Heart right ventricle (tissue), 16 donors: ENCODE data around the gene IL36B. TPM values are rescaled to one million over a fixed set of nuclear protein-coding genes. Genes with fewer than 3 reads are reported as not detected.

ENCODE experiments used
- ATAC-seq, 8 donors: fragments of 200-7000 bp; cut with Tn5 transposase; one replicate each; pipeline ENCODE4 v1.9.1; 2020; ENCODE audit warnings: mild to moderate bottlenecking in 8 of 8, moderate library complexity in 8 of 8, moderate number of reproducible peaks in 1 of 8
- DNase-seq, 2 donors: peaks; one replicate each; pipeline ENCODE4 v3.0.0-alpha.2; 2020
- H3K27ac ChIP-seq, 10 donors: fragments of 200-600 bp; sonication (generic) in 2 of 10; one replicate each; pipeline versions ENCODE4 v1.5.0 to v1.8.0; 2020 to 2022; ENCODE audit warnings: mild to moderate bottlenecking in 3 of 10
- H3K27me3 ChIP-seq, 7 donors: fragments of 200-600 bp; one replicate each; pipeline ENCODE4 v1.8.0; 2021 to 2022; ENCODE audit warnings: mild to moderate bottlenecking in 2 of 7
- H3K36me3 ChIP-seq, 9 donors: fragments of 200-600 bp; sonication (generic) in 1 of 9; one replicate each; pipeline versions ENCODE4 v1.5.0 to v1.8.0; 2020 to 2022; ENCODE audit warnings: mild to moderate bottlenecking in 2 of 9
- H3K4me1 ChIP-seq, 9 donors: fragments of 200-600 bp; sonication (generic) in 1 of 9; one replicate each; pipeline versions ENCODE4 v1.5.0 to v1.8.0; 2020 to 2022; ENCODE audit warnings: mild to moderate bottlenecking in 4 of 9
- H3K4me3 ChIP-seq, 10 donors: fragments of 200-600 bp; sonication (generic) in 2 of 10; one replicate each; pipeline versions ENCODE4 v1.5.0 to v1.8.0; 2020 to 2022; ENCODE audit warnings: mild to moderate bottlenecking in 7 of 10, moderate library complexity in 2 of 10
- H3K9me3 ChIP-seq, 11 donors: fragments of 200-600 bp in 10 of 11; sonication (generic) in 2 of 11; one replicate each; pipeline versions ENCODE4 v1.5.0 to v1.8.0; 2013 to 2022; ENCODE audit warnings: mild to moderate bottlenecking in 2 of 11, control low read depth in 1 of 11, moderate library complexity in 1 of 11
- WGBS, 2 donors: extraction: QIAGEN DNeasy Blood & Tissue Kit; methylation state at CpG; one replicate each; pipeline ENCODE4 v1.1.7; 2013; ENCODE audit warnings: inconsistent platforms in 1 of 2; 5-methylcytosine and 5-hydroxymethylcytosine counted together
- intact Hi-C, 10 donors: fragments of 100-400 bp; cut with DNase I; formaldehyde crosslinking; loops; one replicate each; pipeline versions ENCODE4 v1.11.1 to v1.14.2; 2022
- polyA plus RNA-seq, 2 donors: library from polyadenylated mRNA; stranded (reverse); fragments of 200-250 nt; gene quantifications; one replicate each; pipeline ENCODE4 v1.2.3, GENCODE V29; 2013
- total RNA-seq, 10 donors: library from RNA; stranded (reverse); fragmentation: NEBNext Ultra II Directional in 3 of 10; extraction: Animal tissue kit (Norgen Biotek cat#: 25700) in 3 of 10; gene quantifications; one replicate each; pipeline versions ENCODE4 v1.2.1 to v1.2.4, GENCODE V29; 2021 to 2023
- TF ChIP-seq, protein P1 (sequence below), 9 donors: fragments of 200-600 bp; sonication (generic) in 2 of 9; IDR thresholded peaks; one replicate each; pipeline versions ENCODE4 v1.5.0 to v1.8.0; 2021 to 2022; ENCODE audit warnings: antibody characterized with exemption in 9 of 9, mild to moderate bottlenecking in 5 of 9, moderate library complexity in 1 of 9
- donor health status: Arrhythmogenic right ventricular cardiomyopathy.
- donor health status: ischemic (EF 13 %, LVEDD 7.1; RV severe dilation, severe dysfunction).
- donor health status: healthy with polysubstance abuse.
- donor health status: DM: no; HTN: yes; CAD: no.
- donor health status: DM: no; HTN: no; CAD: no.
- donor health status: ischemic (EF 25% LVEDD 6.9; RV normal size, moderate dysfunction).
- donor health status: ischemic (EF 25% LVEDD 5.7; RV mildly dilated, moderate dysfunction).
- donor health status: healthy.
- donor health status: DM: yes; HTN: yes; CAD: no.
- donor health status: Ischemic cardiomyopathy.
- donor health status: ischemic (EF 35%, LVEDD 5.7; RV mildly dilated, moderate dysfunction).
- donor health status: nonischemic (EF 11% LVEDD 7.7; RV severe dilation, severe dysfunction).
- donor health status: DM: yes; HTN: yes; CAD: no.
- donor health status: PGD.
- donor health status: ischemic (EF 29% LVEDD 5.4; RV normal size, mild dysfunction).
- donor health status: nonischemic (EF 23%, LVEDD 6.1; RV moderate dilation, normal function).

IL36B gene
- total and polyA plus RNA-seq, 12 donors: not detected

DNA sequence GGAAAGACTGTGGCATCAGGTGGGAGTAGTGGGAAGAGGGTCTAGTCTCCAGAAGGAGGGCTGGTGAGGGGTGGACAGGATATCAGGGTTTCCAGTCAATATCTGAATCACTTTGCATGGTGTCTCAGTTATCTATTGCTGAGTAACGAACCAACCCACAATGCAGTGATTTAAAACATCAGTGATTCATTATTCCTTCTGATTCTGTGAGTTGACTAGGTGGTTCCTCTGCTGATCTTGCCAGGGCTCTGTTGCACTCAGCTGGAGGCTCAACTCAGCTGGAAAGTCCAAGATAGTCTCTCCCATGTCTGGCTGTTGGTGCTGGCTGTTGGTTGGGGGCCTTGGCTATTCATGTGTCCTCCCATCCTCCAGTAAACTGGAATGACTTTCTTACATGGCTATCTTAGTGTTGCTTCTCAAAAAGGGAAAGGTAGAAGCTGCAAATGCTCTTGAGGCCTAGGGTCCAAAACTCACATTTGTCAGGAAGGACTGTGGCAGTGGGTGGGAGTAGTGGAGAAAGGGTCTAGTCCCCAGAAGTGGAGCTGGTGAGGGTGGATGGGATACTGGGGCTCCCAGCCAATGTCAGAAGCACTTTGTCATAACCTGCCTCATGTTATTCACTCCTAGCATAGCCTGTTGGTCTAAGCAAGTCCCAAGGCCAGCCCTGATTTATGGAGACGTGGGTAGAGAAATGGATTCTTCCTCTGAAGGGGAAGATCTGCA, 29.0 kb upstream of the IL36B start:
- Histone ChIP-seq H3K9me3 (no peaks in the 10 kb centered on the region), H3K27me3 (peaks cover 0 to 17% (median 0%) of the 10 kb centered on the region in 7 donors), H3K4me3 (no peak overlapping the region), H3K4me1 (peaks cover 0 to 9% (median 0%) of the 10 kb centered on the region in 9 donors), H3K36me3 (no peaks in the 10 kb centered on the region), H3K27ac (no peak overlapping the region)
- no peak for DNase-seq
- 74 to 79% methylated on average over 2 of the region's 2 CpGs for WGBS, 2 donors
- no peak for ATAC-seq
- TF ChIP-seq, protein P1, sequence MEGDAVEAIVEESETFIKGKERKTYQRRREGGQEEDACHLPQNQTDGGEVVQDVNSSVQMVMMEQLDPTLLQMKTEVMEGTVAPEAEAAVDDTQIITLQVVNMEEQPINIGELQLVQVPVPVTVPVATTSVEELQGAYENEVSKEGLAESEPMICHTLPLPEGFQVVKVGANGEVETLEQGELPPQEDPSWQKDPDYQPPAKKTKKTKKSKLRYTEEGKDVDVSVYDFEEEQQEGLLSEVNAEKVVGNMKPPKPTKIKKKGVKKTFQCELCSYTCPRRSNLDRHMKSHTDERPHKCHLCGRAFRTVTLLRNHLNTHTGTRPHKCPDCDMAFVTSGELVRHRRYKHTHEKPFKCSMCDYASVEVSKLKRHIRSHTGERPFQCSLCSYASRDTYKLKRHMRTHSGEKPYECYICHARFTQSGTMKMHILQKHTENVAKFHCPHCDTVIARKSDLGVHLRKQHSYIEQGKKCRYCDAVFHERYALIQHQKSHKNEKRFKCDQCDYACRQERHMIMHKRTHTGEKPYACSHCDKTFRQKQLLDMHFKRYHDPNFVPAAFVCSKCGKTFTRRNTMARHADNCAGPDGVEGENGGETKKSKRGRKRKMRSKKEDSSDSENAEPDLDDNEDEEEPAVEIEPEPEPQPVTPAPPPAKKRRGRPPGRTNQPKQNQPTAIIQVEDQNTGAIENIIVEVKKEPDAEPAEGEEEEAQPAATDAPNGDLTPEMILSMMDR (IDR thresholded peaks at IDR 0.05): no peak
- intact Hi-C loops: loop anchor here in 4 of 10 donors (1.0 to 10.0 kb wide), 3 partner anchors 103 to 118 kb away; no protein-coding TSS in a partner anchor

DNA sequence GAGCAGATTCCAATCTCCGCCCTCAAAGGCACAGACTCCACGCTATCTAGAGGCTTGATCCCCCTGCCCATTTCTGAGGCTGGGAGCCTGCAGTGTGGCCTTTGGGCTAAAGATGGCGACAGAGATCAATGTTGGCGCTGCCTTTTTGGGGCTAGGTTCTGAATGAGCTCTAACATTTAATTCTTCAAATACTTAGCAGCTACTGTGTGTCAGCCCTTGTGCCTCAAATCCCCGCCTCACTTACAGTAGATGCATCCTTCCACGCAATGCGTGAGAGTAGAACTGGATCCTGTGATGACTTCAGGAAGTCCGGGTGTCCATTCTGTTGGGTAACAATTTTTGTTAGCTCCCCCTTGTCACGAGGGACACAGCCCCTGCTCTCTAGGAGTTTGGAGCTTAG, 27.5 kb upstream of the IL36B start:
- no peak for DNase-seq
- Histone ChIP-seq H3K27ac (no peak overlapping the region), H3K36me3 (no peaks in the 10 kb centered on the region), H3K27me3 (peaks cover 0 to 17% (median 0%) of the 10 kb centered on the region in 7 donors), H3K4me3 (no peak overlapping the region), H3K9me3 (no peaks in the 10 kb centered on the region), H3K4me1 (peaks cover 0 to 9% (median 0%) of the 10 kb centered on the region in 9 donors)
- 36 to 41% methylated on average over 9 of the region's 9 CpGs for WGBS, 2 donors
- TF ChIP-seq, protein P1 (IDR thresholded peaks at IDR 0.05): peak in 7 of 9 donors; percentile 47 to 76 (median 49)
- no peak for ATAC-seq
- intact Hi-C loops: loop anchor here in 3 of 10 donors (5.0 to 10.0 kb wide), 2 partner anchors 105 to 117 kb away; no protein-coding TSS in a partner anchor

DNA sequence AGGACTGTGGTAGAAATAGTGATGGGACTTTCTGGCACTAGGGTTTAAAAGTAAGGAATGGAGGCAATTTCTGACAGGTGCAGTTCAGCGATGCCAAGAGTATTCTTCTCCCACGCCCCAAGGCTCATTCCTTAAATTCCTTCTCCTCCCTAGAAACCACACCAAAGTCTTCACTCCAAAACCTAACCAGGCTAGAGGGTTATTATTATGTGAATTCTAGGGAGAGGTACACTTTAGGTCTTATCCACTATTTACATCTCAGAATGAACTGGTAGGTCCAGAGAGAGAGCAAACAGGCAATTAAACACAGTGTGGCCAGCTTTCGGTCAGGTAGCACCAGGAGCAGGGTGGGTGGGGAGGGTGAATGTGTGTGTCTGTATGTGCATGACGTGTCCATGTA, 26.5 kb upstream of the IL36B start:
- Histone ChIP-seq H3K4me3 (no peak overlapping the region), H3K27me3 (peaks cover 0 to 17% (median 0%) of the 10 kb centered on the region in 7 donors), H3K4me1 (peaks cover 0 to 9% (median 0%) of the 10 kb centered on the region in 9 donors), H3K36me3 (no peaks in the 10 kb centered on the region), H3K9me3 (no peaks in the 10 kb centered on the region), H3K27ac (no peak overlapping the region)
- DNase-seq (no peak), ATAC-seq (no peak)
- TF ChIP-seq, protein P1 (IDR thresholded peaks at IDR 0.05): no peak
- WGBS, 2 donors: 75 to 89% methylated on average over 4 of the region's 4 CpGs
- intact Hi-C loops: no loop called here

DNA sequence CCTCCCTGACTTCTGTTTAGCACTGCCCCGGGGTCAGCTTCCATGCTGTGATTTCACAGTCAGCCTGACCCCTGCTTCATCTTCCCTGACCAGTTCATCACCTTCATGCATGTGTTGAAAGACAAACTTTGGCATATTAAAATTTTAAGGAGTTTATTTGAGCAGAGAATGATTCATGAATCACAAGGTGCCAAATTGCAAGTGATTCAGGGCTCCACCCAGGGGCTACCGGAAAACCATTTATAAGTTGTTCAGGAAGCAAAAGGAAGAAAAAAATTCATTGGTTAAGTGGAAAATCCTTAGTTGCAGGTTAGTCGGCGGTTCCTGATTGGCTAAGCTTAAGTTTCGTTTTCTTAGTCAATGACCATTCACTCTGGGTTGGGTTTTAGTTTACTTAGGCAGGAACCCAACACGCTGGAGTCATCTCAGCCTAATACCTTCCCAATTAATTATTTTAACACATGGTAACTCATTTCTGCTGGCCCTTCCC, 25.7 kb upstream of the IL36B start:
- no peak for DNase-seq
- no peaks in the 10 kb centered on the region for H3K36me3 ChIP-seq
- WGBS, 2 donors: 50 to 70% methylated on average over 6 of the region's 6 CpGs
- peak in 2 of 8 donors; percentile 54 to 59 for ATAC-seq
- TF ChIP-seq, protein P1 (IDR thresholded peaks at IDR 0.05): no peak
- H3K4me3 ChIP-seq: no peak overlapping the region
- peaks cover 0 to 14% (median 0%) of the 10 kb centered on the region in 7 donors for H3K27me3 ChIP-seq
- H3K27ac ChIP-seq: no peak overlapping the region
- peaks cover 0 to 9% (median 0%) of the 10 kb centered on the region in 9 donors for H3K4me1 ChIP-seq
- intact Hi-C loops: no loop called here
- H3K9me3 ChIP-seq: no peaks in the 10 kb centered on the region
